Erythroblast (primary cell): ENCODE measurements around the gene SLC52A1.

ENCODE experiments used
- GATA1 ChIP-seq: IDR thresholded peaks from 2 replicates; pipeline ENCODE4 v1.6.1; 2011; ENCODE audit warnings: low read depth, mild to moderate bottlenecking, control low read depth, low read length, moderate library complexity
- POLR2A ChIP-seq: IDR thresholded peaks from 2 replicates; pipeline ENCODE4 v1.6.1; 2011; ENCODE audit warnings: mild to moderate bottlenecking, low read length

GRCh38 chr17:5077781-5078105 lies 42.5 kb upstream of the SLC52A1 start:
- TF ChIP-seq POLR2A (no peak), GATA1 (no peak)
